Measurements from ENCODE around the gene PF4V1.

PF4V1 gene

DNA sequence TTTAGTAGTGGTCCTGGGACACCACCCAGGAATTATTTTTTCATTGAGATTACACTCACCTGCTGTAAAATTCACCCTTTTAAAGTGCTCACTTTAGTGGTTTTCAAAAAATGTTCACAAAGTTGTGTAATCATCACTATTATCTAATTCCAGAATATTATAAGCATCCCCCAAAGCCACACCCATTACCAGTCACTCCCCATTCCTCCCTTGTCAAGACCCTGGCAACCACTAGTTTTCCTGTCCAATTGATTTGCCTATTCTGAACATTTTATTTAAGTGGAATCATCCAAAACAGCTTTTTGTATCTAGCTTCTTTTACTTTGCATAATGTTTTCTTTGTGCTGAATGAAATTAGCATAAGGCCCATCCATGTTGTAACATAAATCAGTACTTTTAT, 29.3 kb upstream of the PF4V1 start:
- TF ChIP-seq Cebpa-rat (IDR thresholded peaks at IDR 0.05), result no peak
- Histone ChIP-seq H3K27ac (no peak overlapping the region), H3K4me2 (no peak overlapping the region), H4K20me1 (no peaks in the 10 kb centered on the region), H3K9ac (no peak overlapping the region), H3K4me1 (no peaks in the 10 kb centered on the region), H3K36me3 (no peaks in the 10 kb centered on the region), H3K27me3 (no peaks in the 10 kb centered on the region), H3K9me3 (peaks cover 11% of the 10 kb centered on the region), H3K4me3 (no peak overlapping the region)

DNA sequence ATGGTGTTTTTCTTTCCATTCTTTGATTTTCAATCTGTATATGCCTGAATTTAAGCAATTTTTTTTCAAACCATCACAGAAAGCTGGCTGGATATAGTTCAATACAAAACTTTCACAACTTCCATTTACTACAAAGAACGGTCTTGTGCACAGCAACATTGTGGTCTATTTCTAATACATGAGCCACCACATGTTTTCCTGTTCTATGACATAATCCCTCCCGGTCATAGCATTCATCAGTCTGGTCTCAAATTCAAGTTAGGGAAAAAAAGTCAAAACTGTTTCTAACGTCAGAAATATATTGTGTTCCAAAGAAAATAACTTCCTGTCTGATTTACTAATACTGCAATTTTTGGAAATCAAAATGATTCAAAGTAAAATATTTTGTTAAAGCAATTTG, 24.1 kb upstream of the PF4V1 start:
- H3K27ac ChIP-seq, result no peak overlapping the region
- H3K4me3 ChIP-seq, result no peak overlapping the region
- no peaks in the 10 kb centered on the region for H3K36me3 ChIP-seq
- H3K27me3 ChIP-seq, result no peaks in the 10 kb centered on the region
- TF ChIP-seq Cebpa-rat (IDR thresholded peaks at IDR 0.05), result no peak
- H3K4me2 ChIP-seq, result no peak overlapping the region
- H4K20me1 ChIP-seq, result no peaks in the 10 kb centered on the region
- peaks cover 11% of the 10 kb centered on the region for H3K9me3 ChIP-seq
- no peak overlapping the region for H3K9ac ChIP-seq
- no peaks in the 10 kb centered on the region for H3K4me1 ChIP-seq

DNA sequence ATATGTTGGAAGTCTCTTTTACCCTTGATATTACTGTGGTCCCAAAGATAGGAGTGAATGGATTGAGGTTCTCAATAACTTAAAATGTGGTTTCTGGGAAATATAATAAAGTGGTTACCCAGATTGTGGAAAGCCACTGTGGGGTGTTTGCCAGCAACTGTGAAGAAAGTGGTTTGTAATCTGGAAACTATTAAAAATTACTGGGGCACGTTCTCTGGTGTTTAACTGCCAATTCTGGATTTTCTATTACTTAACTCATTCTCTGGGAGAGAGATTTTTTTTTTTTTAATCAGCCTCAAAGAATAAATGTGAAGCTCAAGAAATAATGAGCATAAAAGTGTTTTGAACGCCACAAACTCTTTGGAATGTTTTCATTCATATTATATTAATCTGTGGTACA, 21.5 kb upstream of the PF4V1 start:
- TF ChIP-seq Cebpa-rat (IDR thresholded peaks at IDR 0.05), result no peak
- Histone ChIP-seq H3K4me1 (no peaks in the 10 kb centered on the region), H3K27me3 (no peaks in the 10 kb centered on the region), H3K4me2 (no peak overlapping the region), H4K20me1 (no peaks in the 10 kb centered on the region), H3K36me3 (no peaks in the 10 kb centered on the region), H3K4me3 (no peak overlapping the region), H3K9me3 (peaks cover 12% of the 10 kb centered on the region), H3K9ac (no peak overlapping the region), H3K27ac (no peak overlapping the region)

DNA sequence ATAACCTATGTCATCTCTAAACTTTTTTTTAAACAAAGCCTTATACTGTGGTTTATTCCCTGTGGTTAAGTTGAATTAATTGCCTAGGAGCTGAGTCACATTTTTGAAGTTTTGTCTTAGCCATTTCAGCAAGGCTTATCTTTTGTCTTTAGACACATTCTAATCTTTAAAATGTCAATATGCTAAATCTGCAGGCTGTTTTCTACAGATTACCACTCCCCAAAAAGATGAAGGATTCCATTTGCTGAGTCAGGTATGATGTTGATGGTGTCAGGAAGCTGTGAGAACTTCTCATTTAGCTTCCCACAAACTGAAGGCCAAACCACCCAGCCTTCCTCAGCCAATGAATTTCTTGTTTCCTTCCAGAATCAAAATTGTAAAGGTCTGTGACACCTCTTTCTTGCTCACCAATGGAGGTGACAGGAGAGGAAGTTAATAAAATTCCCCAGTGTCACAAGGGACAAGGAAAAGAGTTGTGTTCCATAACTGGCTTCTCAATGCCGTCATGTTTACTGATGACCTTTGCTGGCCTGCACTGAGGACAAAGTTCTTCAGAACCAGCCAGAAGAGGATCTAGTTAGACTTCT, 20.4 kb upstream of the PF4V1 start:
- TF ChIP-seq Cebpa-rat (IDR thresholded peaks at IDR 0.05), result no peak
- Histone ChIP-seq H3K4me1 (no peaks in the 10 kb centered on the region), H3K36me3 (no peaks in the 10 kb centered on the region), H3K4me2 (no peak overlapping the region), H3K9me3 (peaks cover 7% of the 10 kb centered on the region), H3K27ac (no peak overlapping the region), H3K4me3 (no peak overlapping the region), H3K27me3 (no peaks in the 10 kb centered on the region), H4K20me1 (no peaks in the 10 kb centered on the region), H3K9ac (no peak overlapping the region)

DNA sequence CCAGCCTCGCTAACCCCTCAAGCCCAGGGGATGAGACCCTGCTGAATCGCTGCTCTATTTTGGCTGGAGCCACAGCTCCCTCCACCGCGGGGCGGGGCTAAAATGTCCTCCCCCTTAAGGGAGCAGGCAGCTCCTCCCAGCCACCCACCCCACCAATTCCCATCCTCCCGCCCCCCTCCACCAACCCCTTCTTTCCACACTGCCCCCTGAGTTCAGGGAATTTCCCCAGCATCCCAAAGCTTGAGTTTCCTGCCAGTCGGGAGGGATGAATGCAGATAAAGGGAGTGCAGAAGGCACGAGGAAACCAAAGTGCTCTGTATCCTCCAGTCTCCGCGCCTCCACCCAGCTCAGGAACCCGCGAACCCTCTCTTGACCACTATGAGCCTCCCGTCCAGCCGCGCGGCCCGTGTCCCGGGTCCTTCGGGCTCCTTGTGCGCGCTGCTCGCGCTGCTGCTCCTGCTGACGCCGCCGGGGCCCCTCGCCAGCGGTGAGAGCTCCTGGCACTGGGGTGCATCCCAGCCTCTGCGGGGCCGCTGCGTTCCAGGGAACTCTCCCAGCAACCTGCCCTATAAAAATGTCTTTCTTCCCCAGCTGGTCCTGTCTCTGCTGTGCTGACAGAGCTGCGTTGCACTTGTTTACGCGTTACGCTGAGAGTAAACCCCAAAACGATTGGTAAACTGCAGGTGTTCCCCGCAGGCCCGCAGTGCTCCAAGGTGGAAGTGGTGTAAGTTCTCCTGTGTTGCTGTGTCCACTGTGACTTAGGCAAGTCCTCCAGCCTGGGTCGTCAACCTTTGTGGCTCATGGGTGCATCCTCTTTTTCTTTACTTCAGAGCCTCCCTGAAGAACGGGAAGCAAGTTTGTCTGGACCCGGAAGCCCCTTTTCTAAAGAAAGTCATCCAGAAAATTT, 16.5 kb upstream of the PF4V1 start, which contains the start of gene CXCL6:
Gene CXCL6, plus strand, starts transcription at position 306 of the 907 bp plus-strand sequence. Its CDS starts 73 bp downstream, at position 379.
- Histone ChIP-seq H3K4me1 (no peaks in the 10 kb centered on the region), H3K36me3 (no peaks in the 10 kb centered on the region), H4K20me1 (no peaks in the 10 kb centered on the region), H3K27ac (no peak within 1 kb of the TSS), H3K4me2 (no peak within 1 kb of the TSS), H3K9ac (no peak within 1 kb of the TSS), H3K4me3 (no peak within 1 kb of the TSS), H3K27me3 (no peaks in the 10 kb centered on the region), H3K9me3 (0 out of 2 replicates have a peak, but pooled peaks cover 3% of the 10 kb centered on the region)
- TF ChIP-seq Cebpa-rat (IDR thresholded peaks at IDR 0.05), result no peak

DNA sequence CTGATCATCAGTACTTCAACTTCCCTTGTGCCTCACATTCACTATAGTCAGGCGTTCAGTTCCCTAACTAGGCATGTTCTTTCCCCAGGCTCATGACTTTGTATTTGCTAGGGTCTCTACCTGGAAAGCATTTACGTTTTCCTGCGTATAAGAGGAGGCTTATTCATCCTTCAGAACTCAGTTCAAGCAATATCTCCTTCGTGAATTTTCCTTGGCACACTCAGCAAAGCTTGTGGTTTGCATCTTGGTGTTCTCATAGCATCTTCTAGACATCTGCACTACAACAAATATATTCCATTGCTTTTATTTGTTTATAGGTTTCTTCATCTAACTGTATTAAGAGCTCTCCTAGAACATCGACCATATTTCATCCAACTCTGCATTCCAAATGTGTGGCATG, 14.0 kb upstream of the PF4V1 start:
- Histone ChIP-seq H3K4me2 (no peak overlapping the region), H3K27me3 (no peaks in the 10 kb centered on the region), H3K9ac (no peak overlapping the region), H3K36me3 (no peaks in the 10 kb centered on the region), H4K20me1 (no peaks in the 10 kb centered on the region), H3K9me3 (0 out of 2 replicates have a peak, but pooled peaks cover 3% of the 10 kb centered on the region), H3K4me3 (no peak overlapping the region), H3K4me1 (no peaks in the 10 kb centered on the region), H3K27ac (no peak overlapping the region)
- no peak for TF ChIP-seq Cebpa-rat (IDR thresholded peaks at IDR 0.05)

DNA sequence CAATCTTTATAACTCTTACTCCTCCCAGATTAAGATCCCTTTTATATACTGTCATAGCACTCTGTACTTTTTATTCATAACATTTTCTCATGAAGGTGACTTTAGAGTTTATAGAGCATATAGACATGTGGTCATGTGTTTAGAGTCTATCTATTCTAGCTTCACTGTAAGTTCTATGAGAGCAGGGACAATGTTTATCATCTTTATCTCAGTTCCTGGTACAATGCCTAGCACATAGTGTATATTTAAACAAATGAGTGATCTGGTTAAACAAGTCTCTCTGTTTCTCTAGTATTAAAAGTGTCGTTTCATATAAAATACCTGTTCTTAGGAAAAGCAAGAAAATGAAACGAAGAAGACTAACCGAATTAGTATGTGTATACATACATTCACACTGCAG, 13.4 kb upstream of the PF4V1 start:
- Histone ChIP-seq H4K20me1 (no peaks in the 10 kb centered on the region), H3K4me1 (no peaks in the 10 kb centered on the region), H3K4me2 (no peak overlapping the region), H3K27me3 (no peaks in the 10 kb centered on the region), H3K27ac (no peak overlapping the region), H3K36me3 (no peaks in the 10 kb centered on the region), H3K4me3 (no peak overlapping the region), H3K9ac (no peak overlapping the region), H3K9me3 (0 out of 2 replicates have a peak, but pooled peaks cover 3% of the 10 kb centered on the region)
- TF ChIP-seq Cebpa-rat (IDR thresholded peaks at IDR 0.05), result no peak

DNA sequence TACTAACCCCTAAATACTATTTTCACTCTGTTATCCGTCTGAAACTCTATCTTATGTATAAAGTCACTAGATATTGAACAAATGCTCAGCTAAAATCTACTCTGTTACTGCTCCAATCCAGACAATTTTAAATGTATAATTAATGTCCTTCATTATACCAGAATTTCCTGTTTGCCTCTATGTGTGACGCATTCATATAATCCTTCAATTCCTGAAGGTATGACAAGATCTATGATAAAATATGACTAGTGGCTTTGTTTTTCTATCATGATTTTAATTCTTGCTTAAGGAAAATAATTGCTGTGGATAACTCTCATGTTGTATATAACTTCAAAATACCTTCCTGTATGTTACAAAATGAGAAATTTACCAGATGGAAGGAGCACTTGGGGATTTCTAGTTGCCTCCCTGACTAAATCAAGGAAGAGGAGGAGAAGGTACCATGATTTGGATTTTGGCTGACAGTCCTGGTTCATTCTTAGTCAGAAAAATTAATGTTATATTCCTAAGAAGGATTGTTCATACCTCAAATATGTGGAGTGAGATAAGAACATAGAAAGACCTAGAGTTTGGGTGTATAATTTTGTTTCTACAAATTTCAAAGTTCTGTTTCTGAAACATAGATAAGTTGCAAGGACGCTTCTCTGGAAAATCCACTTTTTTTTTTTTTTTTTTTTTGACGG, 11.7 kb upstream of the PF4V1 start:
- Histone ChIP-seq H3K9me3 (0 out of 2 replicates have a peak, but pooled peaks cover 3% of the 10 kb centered on the region), H3K36me3 (no peaks in the 10 kb centered on the region), H3K27me3 (no peaks in the 10 kb centered on the region), H3K9ac (no peak overlapping the region), H4K20me1 (no peaks in the 10 kb centered on the region), H3K4me2 (no peak overlapping the region), H3K4me1 (no peaks in the 10 kb centered on the region), H3K4me3 (no peak overlapping the region), H3K27ac (no peak overlapping the region)
- TF ChIP-seq Cebpa-rat (IDR thresholded peaks at IDR 0.05), result no peak

DNA sequence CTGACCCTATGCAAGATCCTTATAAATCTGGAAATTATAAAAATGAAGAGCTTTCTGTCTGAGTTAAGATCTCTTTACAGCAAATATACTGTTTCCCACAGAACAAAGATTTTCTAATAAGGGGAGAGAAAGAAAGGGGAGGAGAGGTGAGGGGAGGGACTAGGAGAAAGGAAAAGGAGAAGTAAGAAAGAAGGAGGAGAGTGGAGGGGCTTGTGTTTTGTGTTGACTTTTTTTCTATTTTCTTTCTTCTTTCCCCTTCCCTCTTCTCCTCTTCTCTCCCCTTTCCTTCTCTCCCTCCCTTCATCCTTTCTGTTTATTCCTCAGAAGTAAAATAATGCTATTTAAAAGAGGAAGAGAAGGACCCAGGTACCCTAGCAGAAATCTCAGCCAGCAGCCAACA, 10.4 kb upstream of the PF4V1 start:
- Histone ChIP-seq H3K4me2 (no peak overlapping the region), H3K9ac (no peak overlapping the region)
- TF ChIP-seq Cebpa-rat (IDR thresholded peaks at IDR 0.05), result no peak

DNA sequence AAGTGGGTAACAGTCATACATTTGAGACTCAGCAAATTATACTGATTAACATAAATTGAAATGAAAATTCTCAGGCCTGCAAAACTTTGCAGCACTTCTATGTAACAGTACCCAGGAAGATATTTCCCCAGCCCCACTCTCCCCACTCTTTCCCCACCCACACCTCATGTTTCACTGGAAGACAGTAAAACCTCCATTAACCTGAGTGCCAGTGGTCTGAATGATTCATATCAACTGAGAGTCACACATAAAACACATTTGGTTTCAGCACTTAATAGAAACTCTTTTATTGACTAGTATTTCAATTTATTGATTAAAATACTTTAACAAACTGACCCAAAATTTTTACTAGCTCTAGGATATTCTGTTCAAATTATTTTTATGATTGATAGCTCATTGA, 9.7 kb upstream of the PF4V1 start:
- Histone ChIP-seq H3K36me3 (no peaks in the 10 kb centered on the region), H3K27me3 (no peaks in the 10 kb centered on the region), H4K20me1 (no peaks in the 10 kb centered on the region), H3K4me2 (no peak overlapping the region), H3K27ac (no peak overlapping the region), H3K9ac (no peak overlapping the region), H3K4me3 (no peak overlapping the region), H3K4me1 (no peaks in the 10 kb centered on the region), H3K9me3 (no peaks in the 10 kb centered on the region)
- TF ChIP-seq Cebpa-rat (IDR thresholded peaks at IDR 0.05), result no peak

More for the DNA sequence above, 10.4 kb upstream of the PF4V1 start:
- H3K36me3 ChIP-seq, result no peaks in the 10 kb centered on the region
- H3K9me3 ChIP-seq, result no peaks in the 10 kb centered on the region
- H3K27ac ChIP-seq, result no peak overlapping the region
- H3K4me3 ChIP-seq, result no peak overlapping the region
- no peaks in the 10 kb centered on the region for H3K4me1 ChIP-seq
- H4K20me1 ChIP-seq, result no peaks in the 10 kb centered on the region
- no peaks in the 10 kb centered on the region for H3K27me3 ChIP-seq

Data from BLaER1 (cell line).